ENCODE measurements around the gene FRMD5. TPM values are rescaled to one million over a fixed set of nuclear protein-coding genes. Genes with fewer than 3 reads are reported as not detected.
"Not testable (repeated sequence)": the region's sequence is repeated elsewhere in the genome, so short reads cannot be mapped to it uniquely, and the experiment has no call there.

FRMD5 gene
- polyA plus RNA-seq (ENCODE audit: insufficient read length in 4 of 4): 1 to 10 TPM; 1.0 to 1.5 (median 1.2) TPM

DNA sequence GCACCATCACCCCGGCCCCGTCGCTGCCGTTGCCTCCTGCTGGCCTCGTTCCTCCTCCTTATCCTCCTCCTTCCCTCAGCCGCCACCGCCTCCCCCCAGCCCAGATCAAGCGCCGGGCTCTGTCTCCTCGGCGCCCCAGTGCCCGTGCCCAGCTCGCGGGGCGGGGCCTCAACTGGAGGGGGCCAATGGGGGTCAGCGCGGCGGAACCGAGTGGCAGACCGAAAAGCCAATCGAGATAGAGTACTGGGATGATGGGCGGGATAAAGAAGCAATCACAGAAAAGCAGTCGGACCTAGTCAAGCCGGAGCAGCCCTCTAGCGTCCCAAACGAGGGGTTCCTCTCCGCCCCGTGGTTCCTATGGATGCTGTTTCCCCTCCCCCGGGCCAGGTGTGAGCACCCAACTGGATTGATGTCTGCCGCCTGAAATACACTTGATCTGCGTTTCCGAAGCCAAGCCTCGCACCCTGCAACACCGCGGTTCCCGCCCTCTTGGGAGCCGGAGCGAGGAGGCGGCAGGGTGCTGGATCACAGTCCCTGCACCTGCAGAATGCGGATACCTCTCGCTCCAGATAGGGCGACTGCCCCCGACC lies at the start of gene FRMD5:
TSS of gene FRMD5 (minus strand) at position 121 of the 590 bp plus-strand sequence.
- peak; percentile 77 to 90 (median 84) for DNase-seq (ENCODE audit: low read depth in 4 of 4, low spot score in 2 of 4)

DNA sequence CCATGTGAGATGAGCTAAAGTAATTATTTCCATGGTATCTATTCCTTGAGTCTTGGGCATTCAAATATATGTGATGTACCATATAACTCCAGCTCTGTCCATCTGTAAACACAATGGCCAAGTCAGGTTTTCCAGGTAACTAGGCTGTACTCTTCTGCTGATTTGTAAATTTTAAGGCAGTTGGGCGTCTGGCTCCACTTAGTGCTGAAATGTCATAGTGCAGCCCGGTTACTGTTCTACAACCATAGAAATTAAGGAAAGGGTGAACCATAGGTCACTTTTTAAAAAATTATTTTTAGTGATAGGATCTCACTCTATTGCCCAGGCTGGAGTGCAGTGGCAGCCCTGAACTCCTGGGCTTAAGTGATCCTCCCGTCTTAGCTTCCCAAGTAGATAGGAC lies 48.8 kb upstream of the FRMD5 start:
- DNase-seq (ENCODE audit: low read depth in 4 of 4, low spot score in 2 of 4): no peak

DNA sequence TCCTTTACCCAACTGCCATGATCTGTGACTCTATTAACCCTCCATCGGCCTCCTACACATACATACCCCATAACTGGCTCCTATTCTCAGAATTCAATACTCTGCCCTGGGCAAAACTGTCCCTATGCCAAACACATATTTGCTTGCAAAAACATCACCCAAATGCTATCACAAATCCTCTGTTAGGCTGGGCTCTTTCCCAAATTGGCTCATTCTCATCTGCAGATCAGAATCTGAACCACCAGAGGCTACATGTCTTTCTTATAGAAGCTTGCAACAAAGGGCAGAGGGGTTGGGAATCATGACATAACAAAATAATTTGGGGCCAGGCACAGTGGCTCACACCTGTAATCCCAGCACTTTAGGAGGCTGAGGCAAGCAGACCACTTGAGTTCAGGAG lies 48.1 kb upstream of the FRMD5 start:
- no peak for DNase-seq (ENCODE audit: low read depth in 4 of 4, low spot score in 2 of 4)

DNA sequence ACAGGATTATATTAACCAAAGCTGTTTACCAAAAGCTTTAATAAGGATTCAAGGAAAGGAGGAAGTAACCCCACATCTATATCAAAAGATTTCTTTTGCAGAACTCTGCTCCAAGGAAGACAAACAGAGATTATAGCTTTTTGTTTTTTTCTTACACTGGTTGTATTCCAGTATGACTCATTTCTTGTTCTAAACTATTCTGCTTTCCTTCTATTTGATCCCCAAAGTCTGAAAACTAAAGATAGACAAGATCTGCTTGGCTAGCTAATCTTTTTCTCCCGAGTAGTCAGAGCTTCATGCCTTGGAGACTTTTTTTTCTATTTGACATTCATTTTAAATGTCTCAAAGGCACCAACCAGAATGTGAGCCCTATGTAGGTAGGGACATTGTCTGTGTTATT lies 36.8 kb upstream of the FRMD5 start:
- DNase-seq (ENCODE audit: low read depth in 4 of 4, low spot score in 2 of 4): no peak

DNA sequence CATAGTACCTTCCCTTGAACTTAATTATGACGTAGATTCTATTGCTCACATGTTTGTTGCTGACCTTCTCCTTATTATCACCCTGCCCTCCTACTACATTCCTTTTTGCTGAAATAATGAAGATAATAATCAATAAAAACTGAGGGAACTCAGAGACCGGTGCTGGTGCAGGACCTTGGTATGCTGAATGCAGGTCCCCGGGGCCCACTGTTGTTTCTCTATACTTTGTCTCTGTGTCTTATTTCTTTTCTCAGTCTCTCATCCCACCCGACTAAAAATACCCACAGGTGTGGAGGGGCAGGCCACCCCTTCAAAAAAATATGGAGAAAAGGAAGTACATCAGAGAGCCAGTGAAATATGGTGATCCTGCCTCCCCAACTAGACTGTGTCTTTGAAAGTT lies 34.2 kb upstream of the FRMD5 start:
- not testable (repeated sequence) for DNase-seq (ENCODE audit: low read depth in 4 of 4, low spot score in 2 of 4)

DNA sequence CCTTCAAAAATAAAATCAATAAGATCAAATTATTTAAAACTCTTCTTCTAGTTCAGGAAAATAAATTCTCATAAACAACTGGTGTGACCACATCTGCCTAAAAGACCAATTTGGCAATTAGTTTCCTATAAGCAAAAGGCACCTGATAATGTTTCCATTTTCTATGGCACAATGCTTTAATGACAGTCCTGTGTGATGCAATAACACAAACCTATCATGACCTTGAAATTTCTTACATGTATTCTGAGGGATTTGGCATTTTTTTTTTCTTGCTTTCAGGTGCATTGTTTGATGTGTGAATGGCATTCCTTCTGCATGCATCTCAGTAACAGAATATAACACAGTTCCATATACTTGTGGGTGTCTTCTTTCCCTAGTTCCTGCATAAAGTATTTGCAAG lies 32.5 kb upstream of the FRMD5 start:
- DNase-seq (ENCODE audit: low read depth in 4 of 4, low spot score in 2 of 4): no peak

DNA sequence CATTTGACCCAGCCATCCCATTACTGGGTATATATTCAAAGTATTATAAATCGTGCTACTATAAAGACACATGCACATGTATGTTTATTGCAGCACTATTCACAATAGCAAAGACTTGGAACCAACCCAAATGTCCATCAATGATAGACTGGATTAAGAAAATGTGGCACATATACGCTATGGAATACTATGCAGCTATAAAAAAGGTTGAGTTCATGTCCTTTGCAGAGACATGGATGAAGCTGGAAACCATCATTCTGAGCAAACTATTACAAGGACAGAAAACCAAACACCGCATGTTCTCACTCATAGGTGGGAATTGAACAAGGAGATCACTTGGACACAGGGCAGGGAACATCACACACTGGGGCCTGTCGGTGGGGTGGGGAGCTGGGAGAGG lies 31.9 kb upstream of the FRMD5 start:
- not testable (repeated sequence) for DNase-seq (ENCODE audit: low read depth in 4 of 4, low spot score in 2 of 4)

DNA sequence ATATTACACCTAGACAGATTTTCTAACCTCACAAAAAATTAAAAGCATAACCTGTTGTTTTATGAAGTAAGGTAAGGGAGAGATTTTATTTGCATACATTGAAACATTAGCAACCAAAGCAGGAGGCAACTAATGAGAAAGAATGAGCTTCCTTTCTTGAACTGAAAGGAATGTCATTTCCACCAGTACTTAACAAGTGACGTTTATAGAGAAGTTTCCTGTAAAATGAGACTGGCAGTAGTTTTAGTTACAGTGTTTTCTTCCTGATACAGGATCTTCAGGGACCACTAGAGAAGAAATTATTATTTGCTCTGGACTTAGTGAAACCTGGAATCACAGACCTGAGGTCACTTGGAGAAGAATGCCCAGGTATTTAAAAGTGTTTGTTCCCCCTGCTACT lies 27.4 kb upstream of the FRMD5 start:
- DNase-seq (ENCODE audit: low read depth in 4 of 4, low spot score in 2 of 4): no peak

DNA sequence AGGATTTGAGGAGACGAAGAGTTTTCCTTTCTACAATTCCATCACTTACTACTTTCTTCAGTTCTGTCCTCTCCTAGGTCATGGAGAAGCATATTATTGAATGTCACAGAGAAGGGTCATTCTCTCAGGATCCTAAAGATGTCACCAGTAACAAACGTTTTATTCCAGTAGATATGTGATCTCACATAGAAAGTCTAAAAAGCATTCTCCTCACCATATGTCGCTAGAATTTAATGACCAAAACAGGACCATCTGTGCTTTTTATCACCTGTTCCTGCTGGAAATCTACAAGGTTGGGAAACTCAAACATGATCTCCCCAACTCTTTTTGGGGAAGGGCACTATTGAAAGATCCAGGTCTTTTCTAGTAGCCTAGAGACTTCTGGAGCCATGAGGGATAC lies 24.0 kb upstream of the FRMD5 start:
- no peak for DNase-seq (ENCODE audit: low read depth in 4 of 4, low spot score in 2 of 4)

DNA sequence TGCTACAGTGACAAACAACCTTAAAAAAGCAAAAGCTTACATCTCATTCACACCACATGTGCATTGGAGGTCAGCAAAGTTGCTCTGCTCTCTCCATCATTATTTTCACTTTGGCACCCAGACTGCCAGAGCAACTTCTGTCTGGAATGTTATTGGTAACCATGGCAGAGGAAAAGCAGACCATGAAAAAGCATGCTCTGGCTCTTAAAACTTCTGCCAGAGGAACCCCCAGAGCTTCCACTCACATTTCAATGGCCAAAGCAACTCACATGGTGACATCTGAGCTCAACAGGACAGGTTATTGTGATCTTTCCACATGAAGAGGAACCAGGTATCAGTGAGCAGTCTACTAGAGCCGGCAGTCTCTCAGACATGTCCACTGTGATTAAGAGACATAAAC lies 21.9 kb upstream of the FRMD5 start:
- no peak for DNase-seq (ENCODE audit: low read depth in 4 of 4, low spot score in 2 of 4)

DNA sequence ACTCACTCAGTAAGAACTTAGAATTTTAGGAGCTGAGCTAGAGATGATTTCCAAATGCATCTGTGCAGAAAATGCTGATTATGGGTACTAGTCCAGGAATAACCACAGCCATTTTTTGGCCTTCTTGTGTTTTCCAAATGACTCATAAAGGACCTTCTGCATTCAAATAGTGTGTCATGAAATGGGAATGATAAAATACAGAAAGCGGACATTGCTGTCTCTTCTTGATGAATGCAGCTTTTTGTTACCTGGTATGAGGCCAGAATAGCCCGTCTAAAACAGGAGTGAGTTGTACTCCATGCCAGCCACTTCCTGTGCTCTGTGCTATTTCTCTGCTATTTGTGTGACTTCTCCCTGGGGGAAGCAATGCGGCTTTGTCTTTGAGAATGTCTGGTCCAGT lies 20.5 kb upstream of the FRMD5 start:
- DNase-seq (ENCODE audit: low read depth in 4 of 4, low spot score in 2 of 4): no peak

DNA sequence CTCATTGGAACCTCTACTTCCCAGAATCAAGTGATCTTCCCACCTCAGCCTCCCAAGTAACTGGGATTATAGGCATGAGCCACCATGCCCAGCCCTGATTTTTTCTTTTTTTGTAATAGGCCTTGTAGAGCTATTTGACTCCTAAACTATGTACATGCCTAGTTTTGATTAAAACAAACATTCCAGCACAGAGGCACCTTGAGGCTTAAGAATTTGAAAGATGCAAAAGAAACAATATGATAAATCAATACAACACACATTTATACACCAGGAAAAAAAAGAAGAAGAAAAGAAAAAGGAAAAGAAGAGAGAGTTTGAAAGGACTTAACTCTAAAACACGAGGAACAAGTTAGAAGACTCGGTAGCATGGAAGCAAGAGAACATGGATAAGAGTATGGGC lies 13.9 kb upstream of the FRMD5 start:
- DNase-seq (ENCODE audit: low read depth in 4 of 4, low spot score in 2 of 4): no peak

DNA sequence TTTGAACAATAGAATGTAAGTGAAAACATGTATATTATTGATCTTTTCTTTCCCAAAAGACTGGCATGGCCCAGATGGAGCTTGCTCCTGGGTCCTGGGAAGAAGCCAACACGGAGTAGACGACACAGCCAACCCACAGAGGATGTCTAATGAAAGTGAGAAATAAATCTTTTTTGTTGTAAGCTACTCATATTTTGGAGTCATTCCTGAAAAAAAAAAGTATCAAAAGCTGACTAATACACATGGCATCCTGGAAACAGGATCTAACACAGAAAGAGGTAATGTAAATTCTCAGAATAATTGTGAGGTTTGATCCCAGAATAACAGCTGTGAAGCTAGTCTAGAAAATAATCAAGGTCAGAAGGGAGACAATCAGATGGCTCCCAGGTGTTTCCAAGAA lies 12.6 kb upstream of the FRMD5 start:
- DNase-seq (ENCODE audit: low read depth in 4 of 4, low spot score in 2 of 4): no peak

DNA sequence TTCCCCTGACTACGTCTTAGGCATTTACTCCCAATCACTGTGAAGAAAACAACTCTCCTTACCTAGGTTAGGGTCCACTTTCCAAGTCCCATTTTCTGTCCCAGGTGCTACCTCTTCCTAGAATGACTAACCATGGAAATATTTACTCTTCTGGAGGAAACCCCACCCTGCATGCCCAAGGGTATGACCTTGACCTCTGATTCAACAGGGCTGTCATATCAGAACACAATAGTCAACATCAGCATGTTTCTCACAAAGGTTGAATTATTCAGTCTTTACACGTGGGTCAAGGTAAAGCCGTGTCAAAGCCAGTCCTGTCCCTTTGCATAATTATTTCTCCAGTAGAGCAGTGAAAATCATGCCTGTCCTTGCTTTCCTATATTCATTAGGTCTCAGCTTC lies 4.3 kb upstream of the FRMD5 start:
- DNase-seq (ENCODE audit: low read depth in 4 of 4, low spot score in 2 of 4): no peak

DNA sequence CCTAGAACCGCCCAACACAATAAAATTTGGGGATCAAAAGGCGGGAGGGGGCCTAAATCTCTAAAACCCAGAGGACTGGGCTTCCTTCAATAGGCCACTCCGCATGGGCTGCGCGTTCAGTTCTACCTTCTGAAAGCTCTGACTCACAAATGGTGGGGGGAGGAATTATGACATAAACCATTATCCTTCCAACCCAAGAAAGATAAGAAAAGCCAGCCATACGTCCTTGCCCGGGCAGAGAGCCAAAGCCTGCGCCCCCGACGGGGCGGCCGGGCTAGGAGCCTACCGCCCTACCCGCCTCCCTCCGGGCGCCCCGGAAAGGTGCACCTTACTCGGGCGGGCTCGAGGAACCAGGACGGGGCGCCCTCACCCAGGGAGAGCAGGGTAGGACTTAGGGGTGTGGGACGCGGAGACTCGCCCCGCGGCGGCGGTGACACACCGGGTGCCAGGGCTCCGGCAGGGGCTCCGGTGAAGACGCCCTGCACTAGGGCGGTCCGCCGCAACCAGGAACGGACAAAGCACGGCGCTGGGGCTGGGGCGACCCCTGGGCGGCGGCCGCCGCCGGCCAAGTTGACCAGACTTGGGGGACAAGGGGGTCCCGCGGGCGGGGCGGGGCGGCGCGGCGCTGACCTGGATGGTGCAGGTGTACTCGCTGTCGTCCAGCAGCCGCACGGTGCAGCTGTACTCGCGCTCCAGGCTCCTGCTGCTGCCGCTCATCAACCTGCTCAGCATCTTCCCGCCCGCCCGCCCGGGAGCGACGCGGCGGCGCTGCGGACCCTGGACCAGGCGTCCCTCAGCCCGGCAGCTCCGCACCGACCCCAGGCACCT lies 534 bp downstream of the FRMD5 start:
- peak in 2 of 4 donors; percentile 12 to 19 for DNase-seq (ENCODE audit: low read depth in 4 of 4, low spot score in 2 of 4)

DNA sequence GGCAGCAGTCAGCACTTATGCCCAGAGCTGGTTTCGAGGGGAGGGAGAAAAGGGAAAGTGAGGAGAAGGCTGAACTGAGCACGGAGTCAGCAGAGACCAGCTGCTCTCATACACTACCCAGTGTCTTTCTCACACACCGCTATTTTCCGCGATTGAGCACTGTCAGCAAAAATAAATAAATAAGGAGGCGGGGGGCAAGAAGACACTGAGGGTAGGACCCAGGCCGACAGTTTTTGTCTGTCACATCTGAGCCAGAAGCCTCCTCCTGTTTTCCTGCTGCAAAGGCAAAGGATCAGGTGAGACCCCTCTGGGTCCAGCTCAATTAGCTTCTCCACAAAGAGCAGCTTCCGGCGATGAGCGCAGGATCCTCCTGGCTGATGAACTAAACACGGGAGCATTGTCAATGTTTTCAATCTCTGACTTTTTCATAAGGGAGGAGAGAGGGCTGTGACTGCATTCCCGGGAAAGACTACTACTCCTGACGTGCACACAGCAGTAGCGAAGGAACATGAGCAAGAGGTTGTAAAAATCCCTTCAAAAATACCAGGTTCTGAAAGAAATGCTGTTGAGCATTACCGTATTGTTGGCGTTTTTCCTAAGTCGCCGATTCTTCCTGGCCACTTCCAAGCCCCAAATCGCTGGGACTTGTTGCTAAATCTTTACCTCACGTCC lies 1.3 kb downstream of the FRMD5 start:
- DNase-seq (ENCODE audit: low read depth in 4 of 4, low spot score in 2 of 4): peak in 3 of 4 donors; percentile 10 to 23 (median 16)

DNA sequence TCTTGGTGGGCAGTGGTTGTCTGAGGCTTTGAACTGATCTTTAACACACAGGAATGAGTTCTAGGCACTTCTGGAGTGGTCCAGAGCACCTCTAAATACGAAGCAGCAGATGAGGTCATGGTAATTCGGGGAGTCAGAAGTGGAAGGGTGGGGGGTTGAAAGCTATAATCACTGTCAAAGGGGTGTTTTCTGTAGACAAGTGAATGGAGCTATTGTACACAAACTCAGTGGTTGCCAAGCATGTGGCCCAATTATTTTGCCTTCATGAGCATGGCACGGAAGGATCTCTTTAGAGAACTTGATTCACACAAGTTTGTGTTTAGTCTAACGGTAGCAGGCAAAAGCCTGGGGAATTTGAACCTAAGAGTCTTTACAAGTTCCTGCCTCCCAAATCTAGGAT lies 6.3 kb downstream of the FRMD5 start:
- no peak for DNase-seq (ENCODE audit: low read depth in 4 of 4, low spot score in 2 of 4)

DNA sequence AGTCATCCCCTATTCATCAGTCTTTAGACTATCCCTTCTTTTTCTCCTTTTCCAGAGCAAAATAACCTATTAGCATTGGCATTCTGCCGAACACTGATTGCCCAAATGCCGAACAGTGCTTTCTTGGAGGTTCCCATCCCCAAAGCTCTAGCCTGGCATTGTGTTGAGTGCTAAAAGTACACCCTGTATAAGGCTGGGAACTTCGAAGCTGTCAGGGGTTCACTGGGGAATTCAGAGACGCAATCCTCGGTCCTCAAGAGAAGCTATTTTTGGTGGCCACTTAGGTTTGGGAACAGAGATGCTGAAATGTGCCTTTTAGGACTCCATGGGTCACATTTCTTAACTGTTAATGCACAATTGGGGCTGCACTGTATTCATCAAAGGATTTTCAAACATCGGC lies 8.4 kb downstream of the FRMD5 start:
- no peak for DNase-seq (ENCODE audit: low read depth in 4 of 4, low spot score in 2 of 4)

DNA sequence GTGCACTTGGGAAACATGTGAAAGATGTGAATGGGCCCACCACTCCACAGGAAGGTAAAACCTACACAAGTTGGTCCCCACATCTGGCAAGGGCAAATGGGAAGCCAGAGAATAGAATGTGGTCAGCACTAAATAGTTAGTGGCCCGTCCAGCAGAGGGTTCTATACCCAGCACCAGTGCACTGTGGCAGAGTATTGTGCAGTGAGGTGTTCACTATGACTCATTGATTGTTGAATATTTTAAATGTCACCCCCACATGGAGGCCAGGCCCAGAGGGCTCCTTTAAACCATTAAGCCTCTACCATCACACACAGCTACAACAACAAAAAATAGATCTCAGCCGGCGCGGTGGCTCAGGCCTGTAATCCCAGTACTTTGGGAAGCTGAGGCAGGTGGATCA lies 11.7 kb downstream of the FRMD5 start:
- no peak for DNase-seq (ENCODE audit: low read depth in 4 of 4, low spot score in 2 of 4)

DNA sequence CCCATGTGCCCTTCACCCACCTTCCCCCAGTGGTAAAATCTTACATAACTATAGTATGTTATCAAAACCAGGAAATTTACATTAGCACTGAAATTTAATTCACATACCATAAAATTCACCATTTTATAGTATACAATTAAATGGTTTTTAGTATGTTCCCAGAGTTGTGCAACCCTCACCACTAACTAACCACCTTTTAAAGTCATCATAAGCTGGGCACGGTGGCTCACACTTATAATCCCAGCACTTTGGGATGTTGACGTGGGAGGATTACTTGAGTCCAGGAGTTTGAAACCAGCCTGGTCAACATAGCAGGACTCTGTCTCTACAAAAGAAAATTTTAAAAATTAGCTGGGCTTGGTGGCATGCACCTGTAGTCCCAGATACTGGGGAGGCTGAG lies 13.7 kb downstream of the FRMD5 start:
- DNase-seq (ENCODE audit: low read depth in 4 of 4, low spot score in 2 of 4): no peak

DNA sequence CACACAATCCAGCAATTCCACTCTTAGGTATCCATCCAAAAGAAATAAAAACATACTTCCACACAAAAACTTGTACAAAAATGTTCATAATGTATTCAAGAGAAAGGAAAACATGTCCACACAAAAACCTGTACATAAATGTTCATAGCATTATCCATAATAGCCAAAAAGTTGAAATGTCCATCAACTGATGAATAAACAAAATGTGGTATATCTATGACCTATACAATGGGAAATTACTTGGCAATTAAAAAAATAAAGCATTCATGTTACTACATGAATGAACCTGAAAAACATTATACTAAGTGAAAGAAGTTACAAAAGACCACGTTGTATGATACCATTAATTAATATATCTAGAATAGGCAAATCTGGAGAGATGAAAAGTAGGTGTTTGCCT lies 17.9 kb downstream of the FRMD5 start:
- no peak for DNase-seq (ENCODE audit: low read depth in 4 of 4, low spot score in 2 of 4)

DNA sequence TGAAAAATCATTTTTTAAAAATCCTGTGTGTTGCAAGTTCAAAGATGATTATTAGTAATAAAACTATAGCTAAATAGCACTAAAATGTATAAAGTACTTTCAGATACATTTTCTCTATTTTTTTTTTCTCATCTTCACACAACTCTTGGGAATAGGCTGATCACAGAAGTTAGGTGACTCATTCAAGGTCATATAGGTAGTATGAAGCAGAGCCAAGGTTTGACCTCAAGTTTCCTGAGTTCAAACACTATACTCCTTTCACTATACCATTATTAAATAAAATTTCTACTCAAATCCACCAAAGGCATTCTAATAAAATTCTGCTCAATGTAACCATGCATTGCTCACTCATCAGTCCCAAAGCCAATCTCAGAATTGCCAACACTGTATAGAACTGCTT lies 21.3 kb downstream of the FRMD5 start:
- no peak for DNase-seq (ENCODE audit: low read depth in 4 of 4, low spot score in 2 of 4)
